Endothelial cell of umbilical vein (primary cell): ENCODE measurements around the gene RNFT2.

Experiments used
- POLR2AphosphoS5 ChIP-seq: IDR thresholded peaks from 2 replicates; pipeline ENCODE4 v1.6.1; 2012; ENCODE audit warnings: low read depth, mild to moderate bottlenecking, control low read depth, low read length, moderate library complexity; ENCODE audit not compliant: insufficient read depth
- TF ChIP-seq, protein P1 (sequence below), 2 donors: IDR thresholded peaks; 1 replicate in 1 of 2; 2 replicates in 1 of 2; pipeline ENCODE4 v1.5.1; 2011; ENCODE audit warnings: low read length in 2 of 2, mild to moderate bottlenecking in 2 of 2, moderate library complexity in 2 of 2, control low read depth in 1 of 2, inconsistent platforms in 1 of 2, low read depth in 1 of 2; ENCODE audit not compliant: insufficient read depth in 1 of 2; ENCODE audit errors: extremely low read depth in 1 of 2

DNA sequence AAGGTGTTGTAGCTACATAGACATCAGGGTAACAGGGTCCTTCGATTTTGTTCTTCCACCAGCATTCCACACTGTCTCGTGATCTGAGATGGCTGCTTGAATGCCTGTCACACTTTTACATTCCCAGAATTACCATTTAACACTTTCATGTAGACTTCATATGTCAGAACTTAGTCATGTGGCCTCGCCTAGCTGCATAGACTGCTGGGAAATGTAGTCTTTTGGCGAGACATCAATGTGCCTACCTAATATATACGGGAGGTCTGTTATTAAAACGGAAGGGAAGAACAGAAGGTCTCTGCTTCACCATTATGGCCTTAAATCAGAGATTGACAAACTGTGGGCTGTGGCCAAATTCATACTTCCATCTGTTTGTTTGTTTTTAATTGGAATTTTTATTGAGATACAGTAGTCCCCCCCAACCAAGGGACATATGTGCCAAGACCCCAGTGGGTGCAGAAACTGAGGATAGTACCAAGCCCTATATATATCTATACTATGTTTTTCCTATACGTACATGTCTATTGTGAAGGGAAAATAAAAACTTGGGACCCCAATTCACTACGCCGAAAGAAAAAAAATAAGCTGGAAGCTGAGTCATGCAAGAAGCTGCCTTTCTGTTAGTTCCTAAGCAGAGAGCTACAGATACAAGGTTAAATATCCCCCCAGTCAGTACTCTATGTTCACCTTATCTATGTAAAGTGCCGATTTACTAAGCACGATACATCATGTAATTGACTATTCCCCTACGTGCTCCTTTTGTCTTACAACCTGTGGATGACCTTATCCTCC lies 154.4 kb downstream of the RNFT2 start:
- TF ChIP-seq, protein P1, sequence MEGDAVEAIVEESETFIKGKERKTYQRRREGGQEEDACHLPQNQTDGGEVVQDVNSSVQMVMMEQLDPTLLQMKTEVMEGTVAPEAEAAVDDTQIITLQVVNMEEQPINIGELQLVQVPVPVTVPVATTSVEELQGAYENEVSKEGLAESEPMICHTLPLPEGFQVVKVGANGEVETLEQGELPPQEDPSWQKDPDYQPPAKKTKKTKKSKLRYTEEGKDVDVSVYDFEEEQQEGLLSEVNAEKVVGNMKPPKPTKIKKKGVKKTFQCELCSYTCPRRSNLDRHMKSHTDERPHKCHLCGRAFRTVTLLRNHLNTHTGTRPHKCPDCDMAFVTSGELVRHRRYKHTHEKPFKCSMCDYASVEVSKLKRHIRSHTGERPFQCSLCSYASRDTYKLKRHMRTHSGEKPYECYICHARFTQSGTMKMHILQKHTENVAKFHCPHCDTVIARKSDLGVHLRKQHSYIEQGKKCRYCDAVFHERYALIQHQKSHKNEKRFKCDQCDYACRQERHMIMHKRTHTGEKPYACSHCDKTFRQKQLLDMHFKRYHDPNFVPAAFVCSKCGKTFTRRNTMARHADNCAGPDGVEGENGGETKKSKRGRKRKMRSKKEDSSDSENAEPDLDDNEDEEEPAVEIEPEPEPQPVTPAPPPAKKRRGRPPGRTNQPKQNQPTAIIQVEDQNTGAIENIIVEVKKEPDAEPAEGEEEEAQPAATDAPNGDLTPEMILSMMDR (IDR thresholded peaks at IDR 0.05; ENCODE audit: extremely low read depth in 1 of 2, insufficient read depth in 1 of 2, low read depth in 1 of 2, low read length in 2 of 2), result no peak
- TF ChIP-seq POLR2AphosphoS5, result no peak
